Heart right ventricle (tissue), 16 donors: ENCODE results near the gene CMBL. TPM values are rescaled to one million over a fixed set of nuclear protein-coding genes. Genes with fewer than 3 reads are reported as not detected.
A peak's percentile ranks its signal among the peaks of the same experiment; 100 is the strongest.

Experiments used
- ATAC-seq, 8 donors: fragments of 200-7000 bp; cut with Tn5 transposase; one replicate each; pipeline ENCODE4 v1.9.1; 2020; ENCODE audit warnings: mild to moderate bottlenecking in 8 of 8, moderate library complexity in 8 of 8, moderate number of reproducible peaks in 1 of 8
- DNase-seq, 2 donors: peaks; one replicate each; pipeline ENCODE4 v3.0.0-alpha.2; 2020
- H3K27ac ChIP-seq, 10 donors: fragments of 200-600 bp; sonication (generic) in 2 of 10; one replicate each; pipeline versions ENCODE4 v1.5.0 to v1.8.0; 2020 to 2022; ENCODE audit warnings: mild to moderate bottlenecking in 3 of 10
- H3K27me3 ChIP-seq, 7 donors: fragments of 200-600 bp; one replicate each; pipeline ENCODE4 v1.8.0; 2021 to 2022; ENCODE audit warnings: mild to moderate bottlenecking in 2 of 7
- H3K36me3 ChIP-seq, 9 donors: fragments of 200-600 bp; sonication (generic) in 1 of 9; one replicate each; pipeline versions ENCODE4 v1.5.0 to v1.8.0; 2020 to 2022; ENCODE audit warnings: mild to moderate bottlenecking in 2 of 9
- H3K4me1 ChIP-seq, 9 donors: fragments of 200-600 bp; sonication (generic) in 1 of 9; one replicate each; pipeline versions ENCODE4 v1.5.0 to v1.8.0; 2020 to 2022; ENCODE audit warnings: mild to moderate bottlenecking in 4 of 9
- H3K4me3 ChIP-seq, 10 donors: fragments of 200-600 bp; sonication (generic) in 2 of 10; one replicate each; pipeline versions ENCODE4 v1.5.0 to v1.8.0; 2020 to 2022; ENCODE audit warnings: mild to moderate bottlenecking in 7 of 10, moderate library complexity in 2 of 10
- H3K9me3 ChIP-seq, 11 donors: fragments of 200-600 bp in 10 of 11; sonication (generic) in 2 of 11; one replicate each; pipeline versions ENCODE4 v1.5.0 to v1.8.0; 2013 to 2022; ENCODE audit warnings: mild to moderate bottlenecking in 2 of 11, control low read depth in 1 of 11, moderate library complexity in 1 of 11
- CTCF ChIP-seq, 9 donors: fragments of 200-600 bp; sonication (generic) in 2 of 9; IDR thresholded peaks; one replicate each; pipeline versions ENCODE4 v1.5.0 to v1.8.0; 2021 to 2022; ENCODE audit warnings: antibody characterized with exemption in 9 of 9, mild to moderate bottlenecking in 5 of 9, moderate library complexity in 1 of 9
- WGBS, 2 donors: extraction: QIAGEN DNeasy Blood & Tissue Kit; methylation state at CpG; one replicate each; pipeline ENCODE4 v1.1.7; 2013; ENCODE audit warnings: inconsistent platforms in 1 of 2; 5-methylcytosine and 5-hydroxymethylcytosine counted together
- intact Hi-C, 10 donors: fragments of 100-400 bp; cut with DNase I; formaldehyde crosslinking; loops; one replicate each; pipeline versions ENCODE4 v1.11.1 to v1.14.2; 2022
- polyA plus RNA-seq, 2 donors: library from polyadenylated mRNA; stranded (reverse); fragments of 200-250 nt; gene quantifications; one replicate each; pipeline ENCODE4 v1.2.3, GENCODE V29; 2013
- total RNA-seq, 10 donors: library from RNA; stranded (reverse); fragmentation: NEBNext Ultra II Directional in 3 of 10; extraction: Animal tissue kit (Norgen Biotek cat#: 25700) in 3 of 10; gene quantifications; one replicate each; pipeline versions ENCODE4 v1.2.1 to v1.2.4, GENCODE V29; 2021 to 2023
- donor health status: Arrhythmogenic right ventricular cardiomyopathy.
- donor health status: ischemic (EF 13 %, LVEDD 7.1; RV severe dilation, severe dysfunction).
- donor health status: healthy with polysubstance abuse.
- donor health status: DM: no; HTN: yes; CAD: no.
- donor health status: DM: no; HTN: no; CAD: no.
- donor health status: ischemic (EF 25% LVEDD 6.9; RV normal size, moderate dysfunction).
- donor health status: ischemic (EF 25% LVEDD 5.7; RV mildly dilated, moderate dysfunction).
- donor health status: healthy.
- donor health status: DM: yes; HTN: yes; CAD: no.
- donor health status: Ischemic cardiomyopathy.
- donor health status: ischemic (EF 35%, LVEDD 5.7; RV mildly dilated, moderate dysfunction).
- donor health status: nonischemic (EF 11% LVEDD 7.7; RV severe dilation, severe dysfunction).
- donor health status: DM: yes; HTN: yes; CAD: no.
- donor health status: PGD.
- donor health status: ischemic (EF 29% LVEDD 5.4; RV normal size, mild dysfunction).
- donor health status: nonischemic (EF 23%, LVEDD 6.1; RV moderate dilation, normal function).

Gene CMBL
- total and polyA plus RNA-seq, 12 donors = 12.0 to 53.4 (median 40.7) TPM

- H3K36me3 ChIP-seq = no peaks in the 10 kb centered on the region
- peak overlapping the region in 8 of 10 donors; percentile 22 to 84 (median 68) for H3K27ac ChIP-seq
- H3K4me1 ChIP-seq = peaks cover 0 to 15% (median 0%) of the 10 kb centered on the region in 9 donors
- intact Hi-C loops = no loop called here
- no peaks in the 10 kb centered on the region for H3K9me3 ChIP-seq
- WGBS, 2 donors = 58 to 59% methylated on average over 6 of the region's 6 CpGs
- H3K27me3 ChIP-seq = no peaks in the 10 kb centered on the region
- DNase-seq (no peak), ATAC-seq (peak in 1 of 8 donors; percentile 45)
- H3K4me3 ChIP-seq = no peak overlapping the region
- no peak for TF ChIP-seq CTCF (IDR thresholded peaks at IDR 0.05)
Observed at GRCh38 chr5:10323588-10324488, 16.1 kb upstream of the CMBL start.

- Histone ChIP-seq H3K36me3 (no peaks in the 10 kb centered on the region), H3K9me3 (no peaks in the 10 kb centered on the region), H3K27me3 (no peaks in the 10 kb centered on the region), H3K27ac (no peak overlapping the region), H3K4me3 (no peak overlapping the region), H3K4me1 (peaks cover 0 to 15% (median 0%) of the 10 kb centered on the region in 9 donors)
- TF ChIP-seq CTCF (IDR thresholded peaks at IDR 0.05) = no peak
- WGBS, 2 donors = 83 to 89% methylated on average over 9 of the region's 9 CpGs
- intact Hi-C loops = no loop called here
- DNase-seq (no peak), ATAC-seq (no peak)
Observed at GRCh38 chr5:10321882-10322281, 14.2 kb upstream of the CMBL start.

- Histone ChIP-seq H3K27me3 (no peaks in the 10 kb centered on the region), H3K36me3 (no peaks in the 10 kb centered on the region), H3K27ac (no peak overlapping the region), H3K9me3 (no peaks in the 10 kb centered on the region), H3K4me3 (no peak overlapping the region), H3K4me1 (peaks cover 0 to 15% (median 0%) of the 10 kb centered on the region in 9 donors)
- intact Hi-C loops = no loop called here
- ATAC-seq = no peak
- no peak for DNase-seq
- TF ChIP-seq CTCF (IDR thresholded peaks at IDR 0.05) = no peak
- WGBS, 2 donors = 57 to 59% methylated on average over 3 of the region's 3 CpGs
Observed at GRCh38 chr5:10320793-10321192, 13.1 kb upstream of the CMBL start.

GRCh38 chr5:10319202-10319851 lies 11.6 kb upstream of the CMBL start:
- H3K4me1 ChIP-seq = peaks cover 0 to 7% (median 0%) of the 10 kb centered on the region in 9 donors
- peak in 6 of 9 donors; percentile 11 to 41 (median 30) for TF ChIP-seq CTCF (IDR thresholded peaks at IDR 0.05)
- H3K27me3 ChIP-seq = no peaks in the 10 kb centered on the region
- no peak overlapping the region for H3K4me3 ChIP-seq
- ATAC-seq (peak in 7 of 8 donors; percentile 52 to 77 (median 69)), DNase-seq (no peak)
- intact Hi-C loops = no loop called here
- WGBS, 2 donors = 56 to 64% methylated on average over 11 of the region's 11 CpGs
- H3K36me3 ChIP-seq = no peaks in the 10 kb centered on the region
- no peak overlapping the region for H3K27ac ChIP-seq
- H3K9me3 ChIP-seq = no peaks in the 10 kb centered on the region
